ENCODE measurements around the gene CEP131.
"Not testable (repeated sequence)": the region's sequence is repeated elsewhere in the genome, so short reads cannot be mapped to it uniquely, and the experiment has no call there.

The CEP131 gene

GRCh38 chr17:81164371-81165245 lies 58.2 kb downstream of the CEP131 start:
- DNase-seq, result peak in 12 of 14 donors; percentile 29 to 84 (median 67)

- no peak for DNase-seq
These were observed 58.9 kb downstream of the CEP131 start for GRCh38 chr17:81163703-81164370.

GRCh38 chr17:81163051-81163695 lies 59.6 kb downstream of the CEP131 start:
- no peak for DNase-seq

GRCh38 chr17:81162491-81162890 lies 60.3 kb downstream of the CEP131 start:
- no peak for DNase-seq

GRCh38 chr17:81161972-81162371 lies 60.8 kb downstream of the CEP131 start:
- no peak for DNase-seq

GRCh38 chr17:81161536-81161935 lies 61.2 kb downstream of the CEP131 start:
- no peak for DNase-seq

- no peak for DNase-seq
These were observed 61.9 kb downstream of the CEP131 start for GRCh38 chr17:81160747-81161453.

- DNase-seq, result peak in 6 of 14 donors; percentile 14 to 50 (median 22)
These were observed 62.5 kb downstream of the CEP131 start for GRCh38 chr17:81160306-81160705.

- no peak for DNase-seq
These were observed 63.0 kb downstream of the CEP131 start for GRCh38 chr17:81159611-81160265.

- DNase-seq, result no peak
These were observed 63.8 kb downstream of the CEP131 start for GRCh38 chr17:81158688-81159590.

- DNase-seq, result no peak
These were observed 64.7 kb downstream of the CEP131 start for GRCh38 chr17:81157848-81158687.

GRCh38 chr17:81156866-81157805 lies 65.6 kb downstream of the CEP131 start:
- DNase-seq, result no peak

GRCh38 chr17:81154961-81155360 lies 67.8 kb downstream of the CEP131 start:
- no peak for DNase-seq

- DNase-seq, result not testable (repeated sequence)
These were observed 68.7 kb downstream of the CEP131 start for GRCh38 chr17:81154016-81154415.

GRCh38 chr17:81153340-81153803 lies 69.4 kb downstream of the CEP131 start:
- peak in 8 of 14 donors; percentile 50 to 81 (median 64) for DNase-seq

- no peak for DNase-seq
These were observed 70.4 kb downstream of the CEP131 start for GRCh38 chr17:81152288-81152828.

- no peak for DNase-seq
These were observed 71.5 kb downstream of the CEP131 start for GRCh38 chr17:81151278-81151677.

GRCh38 chr17:81150377-81151077 lies 72.2 kb downstream of the CEP131 start:
- no peak for DNase-seq
